ENCODE data around the gene LSM3.

The LSM3 gene

GRCh38 chr3:14243782-14244181 is 65.2 kb downstream of the LSM3 start:
- FAIRE-seq = no peak

GRCh38 chr3:14244521-14245247 is 66.1 kb downstream of the LSM3 start:
- FAIRE-seq = no peak

GRCh38 chr3:14245248-14245639 is 66.6 kb downstream of the LSM3 start:
- FAIRE-seq = no peak

- FAIRE-seq = no peak
Measured at GRCh38 chr3:14245822-14246221, 67.2 kb downstream of the LSM3 start.

- FAIRE-seq = no peak
Measured at GRCh38 chr3:14246414-14246813, 67.8 kb downstream of the LSM3 start.

GRCh38 chr3:14248477-14248848 is 69.8 kb downstream of the LSM3 start:
- no peak for FAIRE-seq

- no peak for FAIRE-seq
Measured at GRCh38 chr3:14248849-14249523, 70.4 kb downstream of the LSM3 start.
